Smooth muscle cell (in vitro differentiated cells): ENCODE results near the gene MBL2. TPM values are rescaled to one million over a fixed set of nuclear protein-coding genes. Genes with fewer than 3 reads are reported as not detected.

ENCODE experiments used
- DNase-seq: peaks from one replicate; lab custom pipeline; 2025; ENCODE audit not compliant: unreplicated experiment; lab: John Stamatoyannopoulos, UW
- H2AFZ ChIP-seq: fragments of 200-600 bp; sonication (generic); 2 replicates; pipeline ENCODE4 v1.6.0; 2016; ENCODE audit warnings: antibody characterized with exemption, low read depth, mild to moderate bottlenecking
- H3F3A ChIP-seq: fragments of 200-600 bp; sonication (generic); 2 replicates; pipeline ENCODE4 v1.6.0; 2017; ENCODE audit warnings: antibody characterized with exemption, low read depth
- H3K27ac ChIP-seq: fragments of 200-600 bp; sonication (generic); 2 replicates; pipeline ENCODE4 v1.5.1; 2016; ENCODE audit warnings: low read depth, mild to moderate bottlenecking
- H3K27me3 ChIP-seq: fragments of 200-600 bp; sonication (generic); 2 replicates; pipeline ENCODE4 v1.6.1; 2016; ENCODE audit warnings: low read depth, mild to moderate bottlenecking
- H3K36me3 ChIP-seq: fragments of 200-600 bp; sonication (generic); 2 replicates; pipeline ENCODE4 v1.5.1; 2016; ENCODE audit warnings: low read depth
- H3K4me1 ChIP-seq: fragments of 200-600 bp; sonication (generic); 2 replicates; pipeline ENCODE4 v1.5.1; 2016; ENCODE audit warnings: low read depth
- H3K4me2 ChIP-seq: fragments of 200-600 bp; sonication (generic); 2 replicates; pipeline ENCODE4 v1.6.0; 2016; ENCODE audit warnings: mild to moderate bottlenecking
- H3K4me3 ChIP-seq: fragments of 200-600 bp; sonication (generic); 2 replicates; pipeline ENCODE4 v1.5.1; 2016; ENCODE audit warnings: mild to moderate bottlenecking
- H3K79me2 ChIP-seq: fragments of 200-600 bp; sonication (generic); 2 replicates; pipeline ENCODE4 v1.6.0; 2016; ENCODE audit warnings: low read depth, mild to moderate bottlenecking
- H3K9ac ChIP-seq: fragments of 200-600 bp; sonication (generic); 2 replicates; pipeline ENCODE4 v1.6.0; 2016; ENCODE audit warnings: low read depth
- H3K9me3 ChIP-seq: fragments of 200-600 bp; sonication (generic); replicated peaks from 2 replicates; pipeline ENCODE4 v1.5.1; 2016; ENCODE audit warnings: low read depth
- H4K20me1 ChIP-seq: fragments of 200-600 bp; sonication (generic); 2 replicates; pipeline ENCODE4 v1.6.0; 2016; ENCODE audit warnings: low read depth
- CTCF ChIP-seq: fragments of 200-600 bp; sonication (generic); IDR thresholded peaks from 2 replicates; pipeline ENCODE4 v1.5.1; 2017; ENCODE audit warnings: borderline replicate concordance, mild to moderate bottlenecking, antibody characterized with exemption; ENCODE audit not compliant: insufficient read depth, poor library complexity, severe bottlenecking
- WGBS: methylation state at CpG from one replicate; pipeline ENCODE4 v1.1.7; 2016; ENCODE audit warnings: low lambda C conversion rate; 5-methylcytosine and 5-hydroxymethylcytosine counted together
- polyA plus RNA-seq: library from polyadenylated mRNA; unstranded; fragments of >200 nt; fragmentation: Nextera tagmentation; extraction: Ambion mirVana; gene quantifications from 2 replicates; pipeline ENCODE4 v1.2.1, GENCODE V29; 2016
- total RNA-seq: library from RNA; depleted of rRNA; stranded (reverse); fragments of >200 nt; gene quantifications from 2 replicates; pipeline ENCODE4 v1.2.3, GENCODE V29; 2014

Gene MBL2
- total and polyA plus RNA-seq, 2 experiments from 2014 or later: 0.04 TPM; not detected in 1

GRCh38 chr10:52740913-52741675 lies 31.5 kb downstream of the MBL2 start:
- H3K9me3 ChIP-seq: no peaks in the 10 kb centered on the region
- no peak overlapping the region for H2AFZ ChIP-seq
- H3K27me3 ChIP-seq: no peaks in the 10 kb centered on the region
- no peaks in the 10 kb centered on the region for H3F3A ChIP-seq
- H3K4me1 ChIP-seq: no peaks in the 10 kb centered on the region
- H3K4me3 ChIP-seq: no peak overlapping the region
- no peak overlapping the region for H3K4me2 ChIP-seq
- H3K27ac ChIP-seq: no peak overlapping the region
- DNase-seq: peak; percentile 30
- TF ChIP-seq CTCF: peak; percentile 97
- H3K79me2 ChIP-seq: no peaks in the 10 kb centered on the region
- H4K20me1 ChIP-seq: no peaks in the 10 kb centered on the region
- no peak overlapping the region for H3K9ac ChIP-seq
- no peaks in the 10 kb centered on the region for H3K36me3 ChIP-seq
- WGBS: 52% methylated on average over 5 of the region's 5 CpGs

- no peak for DNase-seq
- TF ChIP-seq CTCF: no peak
- Histone ChIP-seq H3K79me2 (no peaks in the 10 kb centered on the region), H3K27ac (no peak overlapping the region), H4K20me1 (no peaks in the 10 kb centered on the region), H3K4me1 (no peaks in the 10 kb centered on the region), H3K4me2 (no peak overlapping the region), H3F3A (no peaks in the 10 kb centered on the region), H3K9ac (no peak overlapping the region), H2AFZ (no peak overlapping the region), H3K4me3 (no peak overlapping the region), H3K27me3 (no peaks in the 10 kb centered on the region), H3K36me3 (no peaks in the 10 kb centered on the region), H3K9me3 (no peaks in the 10 kb centered on the region)
- 100% methylated on average over 1 of the region's 1 CpG for WGBS
These were observed 32.4 kb downstream of the MBL2 start for GRCh38 chr10:52740155-52740549.

GRCh38 chr10:52739380-52740154 lies 33.0 kb downstream of the MBL2 start:
- no peaks in the 10 kb centered on the region for H3K27me3 ChIP-seq

More at GRCh38 chr10:52739380-52740154, 33.0 kb downstream of the MBL2 start:
- H3K4me1 ChIP-seq: no peaks in the 10 kb centered on the region
- H3K27ac ChIP-seq: no peak overlapping the region
- DNase-seq: no peak
- no peaks in the 10 kb centered on the region for H4K20me1 ChIP-seq
- 90% methylated on average over 3 of the region's 3 CpGs for WGBS
- no peaks in the 10 kb centered on the region for H3K9me3 ChIP-seq
- no peak overlapping the region for H3K9ac ChIP-seq
- no peaks in the 10 kb centered on the region for H3K36me3 ChIP-seq
- no peaks in the 10 kb centered on the region for H3K79me2 ChIP-seq
- TF ChIP-seq CTCF: no peak
- no peak overlapping the region for H3K4me3 ChIP-seq
- H2AFZ ChIP-seq: no peak overlapping the region
- H3F3A ChIP-seq: no peaks in the 10 kb centered on the region
- H3K4me2 ChIP-seq: no peak overlapping the region
